ENCODE results near the gene TMIE. TPM values are rescaled to one million over a fixed set of nuclear protein-coding genes. Genes with fewer than 3 reads are reported as not detected.

TMIE gene
- total and polyA plus RNA-seq, 2 of the 13 experiments (the other 11 are each of a cell fraction or from before 2014, with no cell fraction given), result not detected

DNA sequence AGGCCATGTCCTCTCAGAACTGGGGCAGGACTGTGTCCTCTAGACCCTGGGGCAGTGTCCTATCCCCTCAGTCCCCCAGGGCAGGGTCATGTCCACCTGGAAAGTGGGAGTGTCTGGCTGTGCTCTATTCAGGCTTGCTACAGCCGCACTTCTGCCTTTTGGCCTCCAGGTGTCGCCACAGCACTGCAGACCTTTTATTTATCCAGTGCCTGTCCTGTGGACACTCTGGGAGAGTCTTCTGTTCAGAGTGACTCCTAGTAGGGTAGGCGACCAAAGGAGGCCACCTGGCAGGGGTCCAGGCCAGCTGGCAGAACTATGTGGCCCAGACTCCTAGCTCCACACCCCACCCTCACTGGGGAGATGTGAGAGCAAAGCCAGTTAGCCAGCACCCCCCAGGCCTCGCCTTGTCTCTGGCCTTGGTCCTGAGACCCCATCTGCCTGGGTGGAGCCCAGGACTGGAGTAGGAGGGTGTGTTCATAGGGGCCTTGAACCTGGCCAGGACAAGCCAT, 3.9 kb downstream of the TMIE start:
- BruUV-seq (replicated peaks), result no TSS peak
- Histone ChIP-seq H3K79me2 (ENCODE audit: insufficient read depth, low read length) (no peaks in the 10 kb centered on the region), H4K20me1 (ENCODE audit: insufficient read depth, low read length) (no peaks in the 10 kb centered on the region), H3K4me3 (replicated peaks in 1 of 3; ENCODE audit: insufficient read depth in 1 of 3, low read depth in 2 of 3, low read length in 3 of 3) (no peak overlapping the region), H3K4me1 (ENCODE audit: insufficient read depth, low read length) (no peaks in the 10 kb centered on the region), H3K9me3 (ENCODE audit: low read length) (no peaks in the 10 kb centered on the region), H3K4me2 (ENCODE audit: low read depth, low read length) (no peak overlapping the region), H2AFZ (ENCODE audit: low read length) (no peak overlapping the region), H3K27ac (ENCODE audit: extremely low read length, insufficient read depth, low read length) (no peak overlapping the region), H3K36me3 (replicated peaks in 1 of 2; ENCODE audit: control insufficient read depth in 1 of 2, insufficient read depth in 2 of 2, low read length in 2 of 2) (no peaks in the 10 kb centered on the region), H3K9ac (ENCODE audit: insufficient read depth, low read depth, low read length) (no peak overlapping the region), H3K27me3 (ENCODE audit: control insufficient read depth in 1 of 2, insufficient read depth in 2 of 2, low read length in 2 of 2) (peaks cover 1 to 12% of the 10 kb centered on the region in 2 experiments; a peak in 2 of 5 replicates)
- in situ Hi-C loops (cut with HindIII; ENCODE audit: extremely low pct_ligation_motif_present, low pct_unique_long_range_greater_than_20kb) (no loop called here), intact Hi-C loops (cut with micrococcal nuclease; ENCODE audit: unreplicated experiment) (loop anchor here (1.0 kb wide), 2 partner anchors 190 to 204 kb away; no protein-coding TSS in a partner anchor)
- FAIRE-seq, result peak; percentile 67
- CTCF ChIA-PET (ENCODE audit: low intra/inter-chr PET ratio, low total read pairs), result interaction anchor here (0.8 to 2.2 kb wide), 7 partner anchors 162 to 619 kb away, joined by 3 to 39 read pairs (median 4); no protein-coding TSS in a partner anchor
- DNase-seq (ENCODE audit: low spot score), result peak; percentile 63
- 0% methylated on average over 1 of the region's 4 CpGs for WGBS (ENCODE audit: low lambda C conversion rate)
- peak; percentile 91 for ATAC-seq
- POLR2A ChIA-PET, result no interaction called here
- TF ChIP-seq, protein P1, sequence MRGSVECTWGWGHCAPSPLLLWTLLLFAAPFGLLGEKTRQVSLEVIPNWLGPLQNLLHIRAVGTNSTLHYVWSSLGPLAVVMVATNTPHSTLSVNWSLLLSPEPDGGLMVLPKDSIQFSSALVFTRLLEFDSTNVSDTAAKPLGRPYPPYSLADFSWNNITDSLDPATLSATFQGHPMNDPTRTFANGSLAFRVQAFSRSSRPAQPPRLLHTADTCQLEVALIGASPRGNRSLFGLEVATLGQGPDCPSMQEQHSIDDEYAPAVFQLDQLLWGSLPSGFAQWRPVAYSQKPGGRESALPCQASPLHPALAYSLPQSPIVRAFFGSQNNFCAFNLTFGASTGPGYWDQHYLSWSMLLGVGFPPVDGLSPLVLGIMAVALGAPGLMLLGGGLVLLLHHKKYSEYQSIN (CRISPR knock-in tag; IDR thresholded peaks at IDR 0.05; ENCODE audit: borderline replicate concordance), result no peak
- no peak for TF ChIP-seq KDM6A (CRISPR knock-in tag; IDR thresholded peaks at IDR 0.05; ENCODE audit: low read depth)
- TF ChIP-seq MED1 (CRISPR knock-in tag; IDR thresholded peaks at IDR 0.05), result no peak
- no peak for TF ChIP-seq REPIN1 (CRISPR knock-in tag; IDR thresholded peaks at IDR 0.05; ENCODE audit: borderline replicate concordance, low read depth)
- TF ChIP-seq ZNF772 (CRISPR knock-in tag; IDR thresholded peaks at IDR 0.05), result no peak
- TF ChIP-seq ZSCAN25 (CRISPR knock-in tag; IDR thresholded peaks at IDR 0.05), result no peak
- TF ChIP-seq, protein P2, sequence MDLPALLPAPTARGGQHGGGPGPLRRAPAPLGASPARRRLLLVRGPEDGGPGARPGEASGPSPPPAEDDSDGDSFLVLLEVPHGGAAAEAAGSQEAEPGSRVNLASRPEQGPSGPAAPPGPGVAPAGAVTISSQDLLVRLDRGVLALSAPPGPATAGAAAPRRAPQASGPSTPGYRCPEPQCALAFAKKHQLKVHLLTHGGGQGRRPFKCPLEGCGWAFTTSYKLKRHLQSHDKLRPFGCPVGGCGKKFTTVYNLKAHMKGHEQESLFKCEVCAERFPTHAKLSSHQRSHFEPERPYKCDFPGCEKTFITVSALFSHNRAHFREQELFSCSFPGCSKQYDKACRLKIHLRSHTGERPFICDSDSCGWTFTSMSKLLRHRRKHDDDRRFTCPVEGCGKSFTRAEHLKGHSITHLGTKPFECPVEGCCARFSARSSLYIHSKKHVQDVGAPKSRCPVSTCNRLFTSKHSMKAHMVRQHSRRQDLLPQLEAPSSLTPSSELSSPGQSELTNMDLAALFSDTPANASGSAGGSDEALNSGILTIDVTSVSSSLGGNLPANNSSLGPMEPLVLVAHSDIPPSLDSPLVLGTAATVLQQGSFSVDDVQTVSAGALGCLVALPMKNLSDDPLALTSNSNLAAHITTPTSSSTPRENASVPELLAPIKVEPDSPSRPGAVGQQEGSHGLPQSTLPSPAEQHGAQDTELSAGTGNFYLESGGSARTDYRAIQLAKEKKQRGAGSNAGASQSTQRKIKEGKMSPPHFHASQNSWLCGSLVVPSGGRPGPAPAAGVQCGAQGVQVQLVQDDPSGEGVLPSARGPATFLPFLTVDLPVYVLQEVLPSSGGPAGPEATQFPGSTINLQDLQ (CRISPR knock-in tag; IDR thresholded peaks at IDR 0.05), result no peak
- TF ChIP-seq ARHGAP35 (CRISPR knock-in tag; IDR thresholded peaks at IDR 0.05; ENCODE audit: borderline replicate concordance), result no peak
- peak; percentile 87 for TF ChIP-seq SMC3 (IDR thresholded peaks at IDR 0.05; ENCODE audit: low read length)
- no peak for TF ChIP-seq TBX2 (CRISPR knock-in tag; IDR thresholded peaks at IDR 0.05; ENCODE audit: borderline replicate concordance)
- TF ChIP-seq, protein P3, sequence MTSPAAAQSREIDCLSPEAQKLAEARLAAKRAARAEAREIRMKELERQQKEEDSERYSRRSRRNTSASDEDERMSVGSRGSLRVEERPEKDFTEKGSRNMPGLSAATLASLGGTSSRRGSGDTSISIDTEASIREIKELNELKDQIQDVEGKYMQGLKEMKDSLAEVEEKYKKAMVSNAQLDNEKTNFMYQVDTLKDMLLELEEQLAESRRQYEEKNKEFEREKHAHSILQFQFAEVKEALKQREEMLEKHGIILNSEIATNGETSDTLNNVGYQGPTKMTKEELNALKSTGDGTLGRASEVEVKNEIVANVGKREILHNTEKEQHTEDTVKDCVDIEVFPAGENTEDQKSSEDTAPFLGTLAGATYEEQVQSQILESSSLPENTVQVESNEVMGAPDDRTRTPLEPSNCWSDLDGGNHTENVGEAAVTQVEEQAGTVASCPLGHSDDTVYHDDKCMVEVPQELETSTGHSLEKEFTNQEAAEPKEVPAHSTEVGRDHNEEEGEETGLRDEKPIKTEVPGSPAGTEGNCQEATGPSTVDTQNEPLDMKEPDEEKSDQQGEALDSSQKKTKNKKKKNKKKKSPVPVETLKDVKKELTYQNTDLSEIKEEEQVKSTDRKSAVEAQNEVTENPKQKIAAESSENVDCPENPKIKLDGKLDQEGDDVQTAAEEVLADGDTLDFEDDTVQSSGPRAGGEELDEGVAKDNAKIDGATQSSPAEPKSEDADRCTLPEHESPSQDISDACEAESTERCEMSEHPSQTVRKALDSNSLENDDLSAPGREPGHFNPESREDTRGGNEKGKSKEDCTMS (CRISPR knock-in tag; conservative IDR thresholded peaks at IDR 0.05), result no peak
- no peak for TF ChIP-seq ZNF430 (CRISPR knock-in tag; IDR thresholded peaks at IDR 0.05)
- no peak for TF ChIP-seq ZNF768 (CRISPR knock-in tag; IDR thresholded peaks at IDR 0.05)
- TF ChIP-seq, protein P4, sequence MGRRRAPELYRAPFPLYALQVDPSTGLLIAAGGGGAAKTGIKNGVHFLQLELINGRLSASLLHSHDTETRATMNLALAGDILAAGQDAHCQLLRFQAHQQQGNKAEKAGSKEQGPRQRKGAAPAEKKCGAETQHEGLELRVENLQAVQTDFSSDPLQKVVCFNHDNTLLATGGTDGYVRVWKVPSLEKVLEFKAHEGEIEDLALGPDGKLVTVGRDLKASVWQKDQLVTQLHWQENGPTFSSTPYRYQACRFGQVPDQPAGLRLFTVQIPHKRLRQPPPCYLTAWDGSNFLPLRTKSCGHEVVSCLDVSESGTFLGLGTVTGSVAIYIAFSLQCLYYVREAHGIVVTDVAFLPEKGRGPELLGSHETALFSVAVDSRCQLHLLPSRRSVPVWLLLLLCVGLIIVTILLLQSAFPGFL (CRISPR knock-in tag; IDR thresholded peaks at IDR 0.05), result no peak
- no peak for TF ChIP-seq ZMAT3 (CRISPR knock-in tag; conservative IDR thresholded peaks at IDR 0.05)
- TF ChIP-seq GZF1 (CRISPR knock-in tag; IDR thresholded peaks at IDR 0.05), result no peak
- TF ChIP-seq PPARG (CRISPR knock-in tag; conservative IDR thresholded peaks at IDR 0.05), result no peak
